Stimulated activated CD4-positive, alpha-beta T cell treated with anti-CD3 and anti-CD28 coated beads, TNF-alpha, amount 100 ng/mL, for 1 hour (primary cell): Measurements from ENCODE around the gene CTDSPL.

ENCODE experiments used
- DNase-seq, 3 donors: peaks; one replicate each; pipeline ENCODE4 v3.0.0-alpha.2; 2020; ENCODE audit warnings: low read depth in 3 of 3, low spot score in 1 of 3

The CTDSPL gene

GRCh38 chr3:37997791-37998370 lies 136.2 kb downstream of the CTDSPL start:
- DNase-seq: no peak

GRCh38 chr3:37999836-38000235 lies 138.2 kb downstream of the CTDSPL start:
- DNase-seq: no peak

GRCh38 chr3:38000242-38000916 lies 138.7 kb downstream of the CTDSPL start:
- no peak for DNase-seq

- DNase-seq: no peak
These were observed 139.3 kb downstream of the CTDSPL start for GRCh38 chr3:38000965-38001455.

GRCh38 chr3:38001456-38002081 lies 139.9 kb downstream of the CTDSPL start:
- no peak for DNase-seq

- DNase-seq: no peak
These were observed 140.7 kb downstream of the CTDSPL start for GRCh38 chr3:38002291-38002876.

- no peak for DNase-seq
These were observed 141.3 kb downstream of the CTDSPL start for GRCh38 chr3:38002940-38003339.

GRCh38 chr3:38003371-38003816 lies 141.7 kb downstream of the CTDSPL start:
- DNase-seq: peak in 1 of 3 donors; percentile 49

GRCh38 chr3:38003817-38004414 lies 142.2 kb downstream of the CTDSPL start:
- no peak for DNase-seq

- DNase-seq: peak in 1 of 3 donors; percentile 34
These were observed 142.9 kb downstream of the CTDSPL start for GRCh38 chr3:38004415-38005075.

- no peak for DNase-seq
These were observed 143.7 kb downstream of the CTDSPL start for GRCh38 chr3:38005076-38006020.

- DNase-seq: no peak
These were observed 144.4 kb downstream of the CTDSPL start for GRCh38 chr3:38006031-38006430.

- no peak for DNase-seq
These were observed 144.8 kb downstream of the CTDSPL start for GRCh38 chr3:38006445-38006995.

- no peak for DNase-seq
These were observed 146.0 kb downstream of the CTDSPL start for GRCh38 chr3:38007754-38008090.

- DNase-seq: no peak
These were observed 146.6 kb downstream of the CTDSPL start for GRCh38 chr3:38008191-38008701.

- DNase-seq: no peak
These were observed 147.4 kb downstream of the CTDSPL start for GRCh38 chr3:38008971-38009580.

GRCh38 chr3:38009807-38010591 lies 148.3 kb downstream of the CTDSPL start:
- no peak for DNase-seq

- DNase-seq: no peak
These were observed 149.4 kb downstream of the CTDSPL start for GRCh38 chr3:38011111-38011510.
